HTERT RPE-1 (cell line): ENCODE measurements around the gene ZG16B.

Experiments
- in situ Hi-C: fragments of 300-500 bp; cut with MboI; formaldehyde crosslinking; loops from 4 replicates; pipeline ENCODE4 v1.14.3; 2020; ENCODE audit warnings: low sequenced_read_pairs

ZG16B gene

GRCh38 chr16:2842340-2843000, 12.4 kb downstream of the ZG16B start:
- in situ Hi-C loops = no loop called here

DNA sequence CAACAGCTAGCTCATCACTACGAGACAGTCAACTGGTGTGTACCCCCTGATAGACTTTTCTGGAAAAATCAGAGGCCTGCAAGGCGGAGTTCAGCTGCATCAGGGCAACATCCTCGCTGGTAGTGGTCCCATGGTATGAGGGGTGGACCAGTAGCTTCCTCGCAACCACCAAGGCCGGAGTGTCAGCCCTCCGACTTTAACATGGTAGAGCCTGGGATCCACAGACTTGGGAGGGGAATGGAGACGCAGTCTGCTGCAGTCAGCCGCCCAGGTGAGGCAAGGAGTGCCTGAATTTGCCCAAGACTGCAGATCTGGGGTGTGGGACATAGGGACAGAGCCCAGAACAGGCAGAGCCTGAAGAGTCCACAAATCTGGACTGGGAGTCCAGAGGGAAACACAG, 13.4 kb downstream of the ZG16B start:
- in situ Hi-C loops = no loop called here

- in situ Hi-C loops = no loop called here
These were observed 15.0 kb downstream of the ZG16B start for GRCh38 chr16:2845116-2845515.

GRCh38 chr16:2846511-2847310, 16.6 kb downstream of the ZG16B start:
- in situ Hi-C loops = no loop called here

DNA sequence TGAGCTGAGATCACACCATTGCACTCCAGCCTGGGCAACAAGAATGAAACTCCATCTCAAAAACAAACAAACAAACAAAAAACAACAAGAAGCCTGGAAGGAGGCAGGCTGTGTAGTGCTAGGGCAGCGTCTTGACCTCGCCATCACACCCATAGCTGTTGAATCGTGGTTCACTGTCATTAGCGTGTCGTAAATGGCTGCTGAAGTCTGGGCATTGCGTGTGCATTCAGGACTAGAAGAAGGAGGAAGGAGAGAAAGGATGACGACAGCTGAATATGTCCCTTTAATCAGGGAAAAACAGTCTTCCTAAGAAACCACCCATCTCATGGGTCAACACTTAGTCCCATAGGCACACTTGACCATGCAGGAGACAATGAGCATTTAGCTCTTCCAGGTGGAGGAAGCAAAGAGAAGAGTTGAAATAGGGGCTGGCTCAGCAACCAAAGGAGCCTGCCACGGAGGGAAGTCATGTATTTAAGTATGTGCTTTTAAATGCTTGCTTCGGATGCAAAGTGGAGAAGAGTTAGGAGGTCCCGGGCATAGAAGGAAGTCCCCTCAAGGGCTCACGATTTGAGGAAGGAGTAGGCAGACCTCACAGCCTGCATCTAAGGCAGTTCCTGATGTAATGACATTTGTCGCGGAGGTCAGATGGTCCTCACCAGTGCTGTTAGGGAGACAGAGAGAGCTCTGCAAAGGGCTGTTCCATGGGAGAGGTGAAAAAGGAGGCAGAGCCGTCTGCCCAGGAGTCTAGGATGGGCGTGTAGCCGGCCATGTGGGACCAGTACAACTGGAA, 19.0 kb downstream of the ZG16B start:
- in situ Hi-C loops = no loop called here

DNA sequence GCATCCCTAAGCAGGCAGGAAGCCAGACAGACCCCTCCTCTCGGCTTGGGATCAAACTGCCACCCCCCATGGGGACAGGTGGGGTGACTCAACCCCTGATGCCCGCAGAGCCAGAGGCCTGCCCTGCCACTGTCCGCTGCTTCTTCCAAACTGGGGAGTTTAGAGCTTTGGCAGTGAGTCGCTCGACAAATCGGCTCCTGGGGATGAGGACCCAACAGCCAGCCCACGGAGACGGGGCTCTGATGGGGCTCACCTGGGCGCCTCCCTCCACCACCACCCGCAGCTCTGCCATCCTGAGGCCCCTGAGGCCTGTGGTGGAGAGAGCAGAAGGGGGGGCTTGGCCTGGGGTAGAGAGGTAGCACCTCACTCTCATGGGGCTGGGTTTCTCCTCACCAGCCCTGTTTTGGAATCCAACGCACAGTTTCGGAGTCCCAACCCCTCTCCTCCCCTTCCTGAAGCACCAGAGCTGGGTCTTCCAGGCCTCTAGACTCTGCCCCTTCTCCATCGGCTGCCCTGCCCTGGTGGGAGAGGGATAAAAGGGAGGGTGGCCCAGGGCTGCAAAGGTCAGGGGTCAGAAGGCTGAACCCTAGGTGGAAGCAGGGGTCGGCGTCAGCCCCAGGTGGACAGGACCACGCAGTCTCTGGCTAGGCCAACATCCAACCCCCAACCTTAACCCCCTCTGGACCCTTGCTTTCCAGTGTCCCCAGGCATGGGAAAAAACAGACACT, 22.1 kb downstream of the ZG16B start:
- in situ Hi-C loops = no loop called here

DNA sequence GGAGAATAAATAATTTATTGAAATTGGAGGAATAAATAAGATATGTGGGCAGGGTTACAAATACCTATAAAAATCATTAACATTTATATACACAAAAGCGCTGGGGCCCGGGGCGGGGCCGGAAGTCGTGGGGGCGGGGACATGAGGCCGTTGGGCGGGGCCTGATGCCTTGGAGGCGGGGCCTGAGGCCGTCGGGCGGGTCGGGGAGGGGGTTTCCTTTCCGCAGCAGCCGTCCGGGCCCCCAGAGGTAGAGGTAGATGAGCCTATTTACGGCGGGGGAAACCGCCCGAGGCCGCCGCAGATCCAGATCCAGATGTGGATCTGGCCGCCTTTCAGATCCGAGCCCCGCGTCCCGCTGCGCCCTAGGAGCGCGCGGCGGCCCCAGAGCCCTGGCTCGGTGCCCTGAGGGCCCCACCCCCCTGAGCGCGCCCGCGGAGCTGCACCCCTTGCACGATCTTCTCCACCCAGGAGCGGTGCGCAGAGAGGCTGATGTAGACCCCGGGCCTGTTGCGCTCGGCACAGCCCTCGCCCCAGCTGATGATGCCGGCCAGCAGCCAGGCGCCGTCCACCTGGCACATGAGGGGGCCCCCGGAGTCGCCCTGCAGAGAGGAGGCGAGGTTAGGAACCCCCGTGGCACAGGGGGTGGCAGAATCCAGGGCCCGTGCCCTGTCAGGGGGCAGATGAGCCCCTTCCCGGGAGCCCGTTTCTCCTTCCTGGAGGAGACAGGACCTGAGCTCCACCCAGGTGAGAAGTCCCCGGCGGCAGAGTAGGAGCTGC, 22.8 kb downstream of the ZG16B start:
- in situ Hi-C loops = no loop called here

DNA sequence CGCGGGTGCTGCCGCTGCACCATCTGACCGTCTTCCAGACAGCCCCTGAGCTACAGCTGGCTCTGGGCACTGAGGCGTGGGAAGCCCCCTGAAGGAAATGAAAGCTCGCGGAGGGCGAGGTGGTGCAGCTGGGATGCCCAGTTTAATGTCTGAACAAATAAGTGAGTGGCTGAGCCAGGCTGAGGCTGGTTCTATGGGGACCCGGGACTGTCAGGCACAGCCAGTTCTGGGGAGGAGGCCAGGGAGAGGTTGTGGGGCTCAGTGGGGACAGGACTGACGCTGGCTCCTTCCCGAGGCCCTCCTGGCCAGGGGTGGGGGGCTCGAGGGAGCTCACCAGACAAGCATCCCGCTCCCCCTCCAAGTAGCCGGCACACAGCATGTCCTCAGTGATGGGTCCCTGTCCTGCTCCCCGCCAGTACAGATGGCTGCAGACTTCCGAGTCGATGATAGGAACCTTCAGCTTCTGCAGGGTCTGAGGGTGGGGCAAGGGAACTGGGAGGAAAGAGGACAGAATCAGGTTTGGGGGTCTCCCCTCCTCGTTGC, 23.5 kb downstream of the ZG16B start:
- in situ Hi-C loops = no loop called here

DNA sequence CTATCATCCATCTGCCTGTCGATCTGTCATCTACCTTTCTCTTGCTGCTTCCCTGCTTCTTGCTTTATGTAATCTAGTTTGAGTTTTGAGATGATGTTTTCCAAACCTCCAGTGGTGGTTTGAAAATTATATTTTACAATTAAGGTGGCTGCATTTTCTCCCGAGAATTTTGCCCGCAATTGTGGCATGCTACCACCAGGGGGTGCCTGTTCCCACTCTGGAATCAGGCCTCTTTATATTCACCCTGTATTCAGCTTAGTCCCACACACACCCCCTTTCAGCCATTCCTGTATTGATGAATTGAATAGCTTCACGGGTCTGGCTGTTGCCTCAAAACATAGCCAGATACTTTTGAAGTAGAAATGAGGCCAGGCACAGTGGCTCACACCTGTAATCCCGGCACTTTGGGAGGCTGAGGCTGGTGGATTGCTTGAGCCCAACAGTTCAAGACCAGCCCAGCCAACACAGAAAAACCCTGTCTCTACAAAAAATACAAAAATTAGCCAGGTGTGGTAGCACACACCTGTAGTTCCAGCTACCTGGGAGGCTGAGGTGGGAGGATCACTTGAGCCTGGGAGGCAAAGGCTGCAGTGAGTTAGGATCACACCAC, 24.7 kb downstream of the ZG16B start:
- in situ Hi-C loops = no loop called here

DNA sequence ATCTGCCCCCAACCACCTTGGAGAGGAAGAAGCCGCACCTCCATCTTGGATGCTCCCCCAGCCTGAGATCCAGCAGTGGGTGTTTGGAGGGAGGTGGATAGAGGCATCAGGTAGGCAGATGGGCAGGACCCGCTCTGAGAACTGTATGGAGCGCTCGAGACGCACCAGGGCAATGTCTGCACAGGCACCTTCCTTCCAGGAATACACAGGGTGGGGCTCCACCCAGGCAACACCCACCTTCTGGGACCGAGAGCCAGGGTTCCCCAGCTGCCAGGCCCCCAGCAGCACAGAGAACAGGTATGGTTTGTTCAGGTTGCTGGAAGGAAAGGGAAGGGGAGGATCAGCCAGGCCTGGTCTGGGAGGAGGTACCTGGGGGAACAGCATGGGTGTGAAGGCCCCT, 25.4 kb downstream of the ZG16B start:
- in situ Hi-C loops = no loop called here

- in situ Hi-C loops = no loop called here
These were observed 26.1 kb downstream of the ZG16B start for GRCh38 chr16:2856061-2856670.

GRCh38 chr16:2856686-2857450, 26.8 kb downstream of the ZG16B start:
- in situ Hi-C loops = no loop called here

DNA sequence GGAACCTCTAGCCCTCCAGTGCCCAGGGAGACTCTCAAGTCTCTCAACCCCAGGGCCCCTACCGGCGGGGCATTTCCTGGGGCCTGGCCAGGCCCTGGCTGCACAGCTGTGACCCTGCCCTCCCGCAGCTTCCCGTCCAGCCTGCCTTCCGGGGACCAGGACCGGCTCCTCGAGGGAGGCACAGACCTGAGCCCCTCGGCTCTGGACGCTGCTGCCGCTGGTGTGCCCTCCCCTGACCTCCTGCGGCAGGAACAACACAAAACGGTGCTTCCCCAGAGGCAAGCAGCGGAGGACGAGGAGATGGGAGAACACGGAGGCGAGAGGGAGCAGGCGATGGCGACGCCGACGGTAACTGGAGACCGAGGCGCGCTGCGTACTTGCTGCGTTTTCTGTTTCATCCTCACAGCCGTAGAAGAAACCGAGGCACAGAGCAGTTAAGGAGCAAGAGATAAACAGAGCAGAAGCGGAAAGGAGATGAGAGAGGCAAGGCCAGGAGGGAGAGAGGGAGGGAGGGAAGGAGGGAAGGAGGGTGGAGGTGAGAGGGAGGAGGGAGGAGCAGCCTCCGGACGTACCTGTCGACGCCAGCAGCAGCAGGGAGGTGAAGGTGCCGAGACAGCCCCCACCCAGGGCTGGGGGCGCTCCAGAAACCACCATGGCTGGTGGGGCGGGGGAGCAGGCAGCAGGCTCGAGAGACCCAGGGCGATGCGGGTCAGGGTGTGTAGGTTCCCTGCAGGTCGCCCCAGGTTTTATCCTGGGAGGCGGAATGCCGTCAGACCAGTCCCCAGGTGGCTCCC, 27.5 kb downstream of the ZG16B start, which contains the start of gene PRSS22:
TSS of gene PRSS22 (minus strand) at position 720 of the 794 bp plus-strand sequence. CDS start at position 654, 66 bp downstream.
- in situ Hi-C loops = no loop called here

DNA sequence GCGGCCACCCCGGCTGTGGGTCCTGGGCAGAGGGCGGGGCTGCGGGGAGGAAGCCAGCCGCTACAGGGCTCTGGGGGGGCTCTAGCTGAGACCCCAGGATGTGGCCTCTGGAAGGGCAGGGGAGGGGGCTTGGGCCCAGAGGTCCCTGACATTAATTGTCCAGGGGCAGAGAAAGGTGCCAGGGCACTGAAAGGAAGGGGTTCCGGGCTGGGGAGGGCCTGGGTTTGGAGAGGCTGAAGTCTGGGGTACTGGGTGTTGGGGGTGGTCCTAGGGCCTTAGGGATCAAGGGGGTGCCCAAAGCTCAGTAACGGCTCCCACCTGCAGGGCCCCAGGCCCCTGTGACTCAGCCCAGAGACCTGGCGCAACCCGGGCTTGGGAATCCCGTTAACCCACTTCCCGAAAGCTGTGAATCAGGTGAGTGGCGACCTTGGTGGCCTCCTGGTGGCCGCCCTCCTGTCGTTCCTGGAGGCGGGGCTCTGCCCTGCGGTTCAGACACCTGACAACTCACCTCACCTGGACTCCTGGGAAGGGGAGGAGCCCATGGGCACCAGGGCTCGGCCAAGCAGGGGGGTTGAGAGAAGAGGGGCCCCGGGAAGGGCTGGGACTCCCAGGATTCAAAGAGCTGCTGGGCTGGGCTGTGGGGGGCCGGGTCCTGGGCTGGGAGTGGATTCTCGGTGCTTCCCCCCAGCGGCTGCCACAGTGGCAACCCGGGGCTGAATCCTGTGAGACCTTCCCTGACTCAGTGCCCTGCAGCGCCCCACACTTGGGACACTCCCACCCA, 28.3 kb downstream of the ZG16B start:
- in situ Hi-C loops = no loop called here

- in situ Hi-C loops = no loop called here
These were observed 29.7 kb downstream of the ZG16B start for GRCh38 chr16:2859686-2860265.

DNA sequence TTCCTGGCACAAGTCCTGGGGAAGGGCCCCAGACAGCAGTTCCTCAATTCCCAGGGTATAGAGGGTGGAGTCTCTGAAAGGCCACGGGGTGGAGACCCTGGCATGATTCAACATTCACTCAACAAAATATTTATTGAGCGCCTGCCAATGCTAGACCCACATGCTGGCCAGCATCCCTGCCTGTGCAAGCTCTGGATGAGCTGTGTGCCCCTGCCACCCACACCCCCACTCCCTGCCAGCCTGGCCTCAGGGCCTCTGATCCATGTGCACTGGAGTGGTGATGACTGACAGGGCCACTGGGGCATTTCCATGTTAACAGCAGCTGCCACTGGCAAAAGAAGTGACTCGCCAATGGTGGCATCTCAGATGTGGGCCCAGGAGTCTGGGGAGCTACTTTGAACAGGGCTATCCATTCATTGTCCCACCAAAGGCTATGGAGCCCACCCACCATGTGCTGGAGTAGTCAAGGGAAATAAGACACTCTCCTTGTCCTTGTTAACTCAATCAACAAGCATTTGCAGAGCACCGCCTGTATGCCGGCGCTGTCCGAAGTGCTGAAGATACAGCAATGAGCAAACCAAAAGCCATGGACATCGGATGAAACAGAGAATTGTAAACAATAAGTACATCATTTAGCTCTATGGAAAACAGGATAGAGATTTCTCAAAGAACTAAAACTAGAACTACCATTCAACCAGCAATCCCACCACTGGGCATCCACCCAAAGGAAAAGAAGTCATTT, 30.9 kb downstream of the ZG16B start:
- in situ Hi-C loops = no loop called here
